GM12878 (cell line): ENCODE measurements around the gene EPHB2. TPM values are rescaled to one million over a fixed set of nuclear protein-coding genes. Genes with fewer than 3 reads are reported as not detected.

Experiments used
- ATAC-seq: fragments of 200-7000 bp; cut with Tn5 transposase; 3 replicates; pipeline ENCODE4 v1.9.1; 2020; ENCODE audit warnings: mild to moderate bottlenecking, moderate library complexity
- BruUV-seq: library from RNA; stranded (reverse); fragments of 400-500 nt; replicated peaks from 2 replicates; lab custom pipeline; 2021; lab: Mats Ljungman, UMichigan
- CTCF ChIA-PET: fragments of 300-600 bp; sonication (Branson Sonifier 250); formaldehyde crosslinking; extraction: SDS; loops from one replicate; lab custom pipeline; 2021; ENCODE audit warnings: inconsistent platforms; lab: Yijun Ruan, JAX
- POLR2A ChIA-PET: fragments of 350-600 bp; formaldehyde crosslinking; extraction: SDS; loops from one replicate; lab custom pipeline; 2021; ENCODE audit warnings: inconsistent platforms; lab: Charles Lee
- RAD21 ChIA-PET: fragments of 300-600 bp; sonication (Branson Sonifier 250); formaldehyde crosslinking; loops from one replicate; lab custom pipeline; 2023; ENCODE audit warnings: antibody characterized with exemption; ENCODE audit not compliant: unreplicated experiment; lab: Charles Lee
- SMC1A ChIA-PET: fragments of 300-600 bp; sonication (Branson Sonifier 250); formaldehyde crosslinking; loops from one replicate; lab custom pipeline; 2023; ENCODE audit not compliant: unreplicated experiment, uncharacterized antibody; lab: Charles Lee
- DNase-seq: peaks from one replicate; pipeline ENCODE4 v3.0.0-alpha.2; 2011; ENCODE audit warnings: low read depth, low spot score
- FAIRE-seq: peaks from 3 replicates; lab custom pipeline; 2011; peaks lifted over from hg19 to GRCh38; lab: Jason Lieb, UNC
- H2AFZ ChIP-seq: 2 replicates; pipeline ENCODE4 v1.6.0; 2011; ENCODE audit warnings: low read depth, low read length, control low read depth; ENCODE audit not compliant: control insufficient read depth
- H3K27ac ChIP-seq: 2 replicates; pipeline ENCODE4 v1.5.1; 2011; ENCODE audit warnings: control low read depth; ENCODE audit not compliant: control insufficient read depth, insufficient read depth
- H3K27me3 ChIP-seq, 2 experiments: replicated peaks in 1 of 2; 2 replicates each; pipeline versions ENCODE4 v1.6.0 to v1.6.1; 2011; ENCODE audit warnings: low read length in 1 of 2; ENCODE audit not compliant: control insufficient read depth in 2 of 2, insufficient read depth in 2 of 2
- H3K36me3 ChIP-seq, 2 experiments: 2 replicates each; pipeline ENCODE4 v1.5.1; 2011; ENCODE audit warnings: low read length in 1 of 2; ENCODE audit not compliant: control insufficient read depth in 2 of 2, insufficient read depth in 2 of 2
- H3K4me1 ChIP-seq: 2 replicates; pipeline ENCODE4 v1.6.1; 2011; ENCODE audit warnings: mild to moderate bottlenecking, low read length, moderate library complexity, mixed read lengths; ENCODE audit not compliant: control insufficient read depth, insufficient read depth
- H3K4me2 ChIP-seq: 2 replicates; pipeline ENCODE4 v1.6.0; 2011; ENCODE audit warnings: control low read depth; ENCODE audit not compliant: control insufficient read depth, insufficient read depth
- H3K4me3 ChIP-seq: fragments of 200-600 bp; sonication (generic); 2 replicates; pipeline ENCODE4 v1.5.1; 2016
- H3K79me2 ChIP-seq: 2 replicates; pipeline ENCODE4 v1.6.0; 2011; ENCODE audit warnings: low read length; ENCODE audit not compliant: control insufficient read depth, insufficient read depth
- H3K9ac ChIP-seq: 2 replicates; pipeline ENCODE4 v1.8.0; 2011; ENCODE audit warnings: low read length, control low read depth, mixed read lengths; ENCODE audit not compliant: control insufficient read depth, insufficient read depth
- H3K9me3 ChIP-seq: replicated peaks from 3 replicates; pipeline ENCODE4 v1.5.1; 2011; ENCODE audit warnings: mild to moderate bottlenecking, low read length; ENCODE audit not compliant: control insufficient read depth, insufficient read depth
- H4K20me1 ChIP-seq: 2 replicates; pipeline ENCODE4 v1.6.0; 2011; ENCODE audit not compliant: control insufficient read depth, insufficient read depth
- BCL3 ChIP-seq: IDR thresholded peaks from 2 replicates; pipeline ENCODE4 v1.6.1; 2011; ENCODE audit warnings: borderline replicate concordance, low read depth, mild to moderate bottlenecking, moderate library complexity, low read length; ENCODE audit not compliant: insufficient read depth, poor library complexity, severe bottlenecking
- BCLAF1 ChIP-seq: fragments of 450-650 bp; IDR thresholded peaks from 2 replicates; pipeline ENCODE4 v1.6.1; 2017; ENCODE audit warnings: antibody characterized with exemption, mild to moderate bottlenecking, moderate library complexity
- CBFB ChIP-seq: IDR thresholded peaks from 2 replicates; pipeline ENCODE4 v1.6.1; 2016; ENCODE audit warnings: antibody characterized with exemption, low read depth
- CREB1 ChIP-seq: IDR thresholded peaks from 2 replicates; pipeline ENCODE4 v1.6.1; 2012; ENCODE audit warnings: low read depth, mild to moderate bottlenecking, inconsistent platforms
- CTCF ChIP-seq, 3 experiments: IDR thresholded peaks in 2 of 3; conservative IDR thresholded peaks in 1 of 3; 2 replicates each; pipeline ENCODE4 v1.5.1; 2011; ENCODE audit warnings: low read depth in 3 of 3, low read length in 3 of 3, mild to moderate bottlenecking in 3 of 3, control low read depth in 2 of 3, moderate library complexity in 2 of 3, inconsistent platforms in 1 of 3, mixed read lengths in 1 of 3; ENCODE audit not compliant: control insufficient read depth in 2 of 3, insufficient read depth in 1 of 3; ENCODE audit errors: extremely low read depth in 1 of 3
- EED ChIP-seq: sonication (generic); IDR thresholded peaks from 2 replicates; pipeline ENCODE4 v1.6.1; 2016; ENCODE audit warnings: antibody characterized with exemption, low read depth
- FOS ChIP-seq: IDR thresholded peaks from 3 replicates; pipeline ENCODE4 v1.6.1; 2011; ENCODE audit warnings: borderline replicate concordance; ENCODE audit not compliant: insufficient read length; ENCODE audit errors: extremely low read depth
- HDAC6 ChIP-seq: fragments of 200-600 bp; sonication (generic); IDR thresholded peaks from one replicate; pipeline ENCODE4 v1.8.0; 2017; ENCODE audit warnings: antibody characterized with exemption; ENCODE audit not compliant: unreplicated experiment
- MYC ChIP-seq: IDR thresholded peaks from 2 replicates; pipeline ENCODE4 v1.6.1; 2011; ENCODE audit warnings: mild to moderate bottlenecking, low read length, moderate library complexity, inconsistent platforms; ENCODE audit not compliant: insufficient read depth, insufficient replicate concordance, insufficient read length, severe bottlenecking
- POU2F2 ChIP-seq: IDR thresholded peaks from 3 replicates; pipeline ENCODE4 v1.6.1; 2011; ENCODE audit warnings: low read depth, mild to moderate bottlenecking, low read length, borderline replicate concordance
- RAD21 ChIP-seq: IDR thresholded peaks from 2 replicates; pipeline ENCODE4 v1.6.1; 2011; ENCODE audit warnings: mild to moderate bottlenecking, low read depth, low read length, moderate library complexity; ENCODE audit not compliant: insufficient read depth
- RAD51 ChIP-seq: fragments of 450-650 bp; IDR thresholded peaks from 2 replicates; pipeline ENCODE4 v1.6.1; 2016; ENCODE audit warnings: moderate library complexity, mild to moderate bottlenecking, inconsistent platforms
- RUNX3 ChIP-seq: IDR thresholded peaks from 2 replicates; pipeline ENCODE4 v1.6.1; 2012; ENCODE audit warnings: low read length, inconsistent platforms
- SIX5 ChIP-seq: IDR thresholded peaks from 2 replicates; pipeline ENCODE4 v1.6.1; 2011; ENCODE audit warnings: mild to moderate bottlenecking, low read depth, low read length, moderate library complexity; ENCODE audit not compliant: severe bottlenecking
- YBX1 ChIP-seq: fragments of 450-650 bp; IDR thresholded peaks from 2 replicates; pipeline ENCODE4 v1.6.1; 2016; ENCODE audit warnings: antibody characterized with exemption
- WGBS: methylation state at CpG from one replicate; pipeline ENCODE4 v1.1.6; 2016; ENCODE audit warnings: low lambda C conversion rate; ENCODE audit not compliant: insufficient replicate concordance, insufficient coverage; ENCODE audit errors: missing lambda C conversion rate; 5-methylcytosine and 5-hydroxymethylcytosine counted together
- in situ Hi-C: fragments of 300-500 bp; cut with MboI; formaldehyde crosslinking; loops from 9 replicates; pipeline ENCODE4 v1.14.3; 2018; ENCODE audit warnings: mixed read lengths
- intact Hi-C: fragments of 100-400 bp; cut with micrococcal nuclease; formaldehyde crosslinking; loops from one replicate; pipeline ENCODE4 v1.14.2; 2022; ENCODE audit not compliant: unreplicated experiment
- polyA plus RNA-seq, 11 experiments: library from polyadenylated mRNA; depleted of rRNA in 4 of 11; unstranded in 6 of 11; stranded (reverse) in 5 of 11; fragments of >200 nt; fragmentation: Nextera tagmentation in 4 of 11; fragmentation: Illumina TruSeq in 1 of 11; extraction: Ambion mirVana in 4 of 11; extraction: Trizol in 1 of 11; gene quantifications; 1 replicate in 1 of 11; 2 replicates in 10 of 11; pipeline versions ENCODE4 v1.2.1 to v1.2.3, GENCODE V29; 2011 to 2016; ENCODE audit warnings: inconsistent platforms in 2 of 11, missing spikeins in 2 of 11, low read depth in 1 of 11
- total RNA-seq, 4 experiments: library from RNA; depleted of rRNA in 3 of 4; stranded (reverse); fragments of >200 nt in 3 of 4; fragmentation: Illumina TruSeq in 1 of 4; extraction: Trizol in 1 of 4; gene quantifications; 2 replicates each; pipeline versions ENCODE4 v1.2.1 to v1.2.3, GENCODE V29; 2013 to 2021

Gene EPHB2
- total and polyA plus RNA-seq, 10 of the 15 experiments (the other 5 are each of a cell fraction or from before 2014, with no cell fraction given) = 0.13 to 3.3 (median 0.92) TPM

GRCh38 chr1:22816067-22816775 lies 105.6 kb downstream of the EPHB2 start (continued):
- TF ChIP-seq SIX5 = no peak
- no peak for TF ChIP-seq RAD21
- TF ChIP-seq HDAC6 = no peak
- TF ChIP-seq RAD51 = no peak
- TF ChIP-seq YBX1 = no peak

GRCh38 chr1:22816803-22817202 lies 106.2 kb downstream of the EPHB2 start:
- BruUV-seq = no TSS peak

More at GRCh38 chr1:22816803-22817202, 106.2 kb downstream of the EPHB2 start:
- H2AFZ ChIP-seq = no peak overlapping the region
- 35% methylated on average over 5 of the region's 5 CpGs for WGBS
- H3K27me3 ChIP-seq = no peaks in the 10 kb centered on the region
- TF ChIP-seq CREB1 (no peak), FOS (no peak), MYC (no peak), BCLAF1 (no peak), BCL3 (no peak), RUNX3 (no peak), CBFB (no peak), POU2F2 (no peak), CTCF (IDR thresholded peaks at IDR 0.05 in 2 of 3, conservative IDR thresholded peaks at IDR 0.05 in 1 of 3; ENCODE audit: control insufficient read depth in 2 of 3, extremely low read depth in 1 of 3, insufficient read depth in 1 of 3, low read depth in 3 of 3, low read length in 3 of 3) (no peak), EED (no peak)
- in situ Hi-C loops (no loop called here), intact Hi-C loops (no loop called here)
- no peaks in the 10 kb centered on the region for H3K36me3 ChIP-seq
- ChIA-PET CTCF (interaction anchor here (1.3 kb wide), 1 partner anchor 113 kb away, joined by 4 read pairs; no protein-coding TSS in a partner anchor), POLR2A (no interaction called here), SMC1A (no interaction called here), RAD21 (no interaction called here)
- H4K20me1 ChIP-seq = no peaks in the 10 kb centered on the region
- H3K9ac ChIP-seq = no peak overlapping the region
- no peaks in the 10 kb centered on the region for H3K4me1 ChIP-seq
- H3K9me3 ChIP-seq = no peaks in the 10 kb centered on the region
- H3K27ac ChIP-seq = no peak overlapping the region
- no peak for ATAC-seq
- no peak overlapping the region for H3K4me3 ChIP-seq
- no peak for FAIRE-seq
- H3K4me2 ChIP-seq = no peak overlapping the region
- DNase-seq = no peak
- H3K79me2 ChIP-seq = no peaks in the 10 kb centered on the region
